Ascending aorta (tissue), 2 donors: ENCODE results near the gene SF3A2. TPM values are rescaled to one million over a fixed set of nuclear protein-coding genes. Genes with fewer than 3 reads are reported as not detected.

Source experiments
- DNase-seq, 2 donors: peaks; one replicate each; pipeline ENCODE4 v3.0.0-alpha.2; 2019; ENCODE audit warnings: low spot score in 2 of 2
- H3K27ac ChIP-seq, 2 donors: fragments of 200-600 bp; sonication (generic); one replicate each; pipeline ENCODE4 v1.5.1; 2016 to 2017; ENCODE audit warnings: mild to moderate bottlenecking in 1 of 2
- H3K27me3 ChIP-seq: fragments of 200-600 bp; sonication (generic); one replicate; pipeline ENCODE4 v1.5.1; 2017
- H3K36me3 ChIP-seq, 2 donors: fragments of 200-600 bp; sonication (generic); one replicate each; pipeline ENCODE4 v1.5.1; 2016
- H3K4me1 ChIP-seq, 2 donors: fragments of 200-600 bp; sonication (generic); one replicate each; pipeline ENCODE4 v1.5.1; 2016 to 2017; ENCODE audit warnings: mild to moderate bottlenecking in 1 of 2
- H3K4me3 ChIP-seq, 2 donors: fragments of 200-600 bp; sonication (generic); one replicate each; pipeline ENCODE4 v1.5.1; 2016 to 2017; ENCODE audit warnings: mild to moderate bottlenecking in 1 of 2
- H3K9me3 ChIP-seq, 2 donors: fragments of 200-600 bp; sonication (generic); one replicate each; pipeline ENCODE4 v1.5.1; 2016
- CTCF ChIP-seq, 3 experiments: fragments of 200-600 bp in 2 of 3; fragments of 450-650 bp in 1 of 3; sonication (generic) in 2 of 3; IDR thresholded peaks; one replicate each; pipeline ENCODE4 v1.5.1; 2016 to 2019; ENCODE audit warnings: antibody characterized with exemption in 3 of 3, mild to moderate bottlenecking in 1 of 3, moderate library complexity in 1 of 3
- intact Hi-C: fragments of 100-400 bp; cut with DNase I; formaldehyde crosslinking; loops from one replicate; pipeline ENCODE4 v1.15.1; 2023
- total RNA-seq: library from RNA; depleted of rRNA; stranded (reverse); fragments of >200 nt; gene quantifications from one replicate; pipeline ENCODE4 v1.1.0, GENCODE V29; 2016

Gene SF3A2
- total RNA-seq, 1 donor from 2014 or later = 21.3 TPM

DNA sequence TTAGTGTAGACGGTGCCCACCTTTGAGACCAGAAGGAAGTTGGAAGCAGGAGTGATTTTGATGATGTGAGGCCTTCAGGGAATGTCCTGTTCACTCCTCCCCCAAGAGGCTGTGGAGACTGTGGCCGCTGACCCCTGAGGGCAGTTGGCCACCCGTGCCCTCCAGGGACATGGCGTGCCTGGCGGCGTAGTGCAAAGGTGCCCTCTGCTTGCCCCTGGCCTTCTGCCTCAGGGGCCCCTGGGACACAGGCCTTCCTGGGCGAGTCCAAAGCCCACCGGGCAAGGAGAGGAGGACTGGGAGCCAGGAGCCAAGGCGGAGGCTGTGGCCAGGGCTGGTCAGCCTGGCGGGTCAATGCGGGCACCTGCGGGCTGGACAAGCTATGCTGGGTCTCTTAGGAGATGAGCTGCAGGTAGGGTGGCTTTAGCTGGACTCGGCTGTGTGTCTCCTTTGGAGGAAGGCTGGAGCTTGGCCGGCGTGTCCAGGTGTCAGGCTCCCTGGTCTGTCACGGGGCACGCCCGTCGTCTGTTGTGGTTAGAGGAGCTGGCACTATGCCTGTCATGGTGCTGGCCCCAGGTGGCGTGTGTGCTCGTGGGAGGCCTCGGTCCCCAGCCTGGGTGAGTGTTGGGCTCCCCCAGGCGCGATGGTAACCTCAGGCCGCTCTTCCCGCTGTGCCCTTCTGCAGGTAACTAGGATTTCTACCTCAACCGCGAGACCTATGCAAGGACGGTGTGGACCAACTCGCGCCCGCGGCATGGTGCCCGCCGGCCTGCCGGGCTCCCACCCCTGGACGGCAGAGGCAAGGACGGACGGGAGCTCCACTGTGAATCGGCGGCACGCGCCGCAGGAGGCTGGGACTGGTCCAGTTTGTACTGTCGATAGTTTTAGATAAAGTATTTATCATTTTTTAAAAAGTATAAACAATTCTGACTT lies 7.3 kb upstream of the SF3A2 start:
- H3K4me1 ChIP-seq = no peaks in the 10 kb centered on the region
- DNase-seq = no peak
- H3K27ac ChIP-seq = no peak overlapping the region
- H3K36me3 ChIP-seq = peaks cover 45 to 80% of the 10 kb centered on the region in 2 donors
- no peak for TF ChIP-seq CTCF (IDR thresholded peaks at IDR 0.05)
- intact Hi-C loops = no loop called here
- H3K4me3 ChIP-seq = no peak overlapping the region
- no peaks in the 10 kb centered on the region for H3K27me3 ChIP-seq
- no peaks in the 10 kb centered on the region for H3K9me3 ChIP-seq

GRCh38 chr19:2230033-2230531 lies 6.5 kb upstream of the SF3A2 start:
- peaks cover 39 to 73% of the 10 kb centered on the region in 2 donors for H3K36me3 ChIP-seq
- no peak overlapping the region for H3K4me3 ChIP-seq
- DNase-seq = no peak
- intact Hi-C loops = no loop called here
- peaks cover 0 to 2% of the 10 kb centered on the region in 2 donors for H3K4me1 ChIP-seq
- no peaks in the 10 kb centered on the region for H3K9me3 ChIP-seq
- H3K27me3 ChIP-seq = no peaks in the 10 kb centered on the region
- no peak for TF ChIP-seq CTCF (IDR thresholded peaks at IDR 0.05)
- H3K27ac ChIP-seq = no peak overlapping the region

GRCh38 chr19:2230807-2231533 lies 5.7 kb upstream of the SF3A2 start:
- Histone ChIP-seq H3K4me1 (peaks cover 0 to 5% of the 10 kb centered on the region in 2 donors), H3K9me3 (no peaks in the 10 kb centered on the region), H3K36me3 (peaks cover 32 to 64% of the 10 kb centered on the region in 2 donors), H3K27me3 (no peaks in the 10 kb centered on the region), H3K27ac (no peak overlapping the region), H3K4me3 (no peak overlapping the region)
- intact Hi-C loops = no loop called here
- TF ChIP-seq CTCF (IDR thresholded peaks at IDR 0.05) = no peak
- DNase-seq = no peak

- H3K36me3 ChIP-seq = peaks cover 24 to 57% of the 10 kb centered on the region in 2 donors
- TF ChIP-seq CTCF (IDR thresholded peaks at IDR 0.05) = no peak
- H3K27ac ChIP-seq = no peak overlapping the region
- H3K4me3 ChIP-seq = no peak overlapping the region
- DNase-seq = no peak
- no peaks in the 10 kb centered on the region for H3K9me3 ChIP-seq
- peaks cover 0 to 5% of the 10 kb centered on the region in 2 donors for H3K4me1 ChIP-seq
- no peaks in the 10 kb centered on the region for H3K27me3 ChIP-seq
- intact Hi-C loops = no loop called here
These were observed 4.9 kb upstream of the SF3A2 start for GRCh38 chr19:2231621-2232221.

GRCh38 chr19:2232286-2233151 lies 4.1 kb upstream of the SF3A2 start:
- Histone ChIP-seq H3K4me3 (no peak overlapping the region), H3K27me3 (no peaks in the 10 kb centered on the region), H3K27ac (no peak overlapping the region), H3K9me3 (no peaks in the 10 kb centered on the region), H3K4me1 (peaks cover 6 to 9% of the 10 kb centered on the region in 2 donors), H3K36me3 (peaks cover 21 to 49% of the 10 kb centered on the region in 2 donors)
- no peak for DNase-seq
- TF ChIP-seq CTCF (IDR thresholded peaks at IDR 0.05) = no peak
- intact Hi-C loops = no loop called here
